Stromal cell of bone marrow (primary cell): ENCODE data around the gene PRM2.
"Not testable (repeated sequence)": the region's sequence is repeated elsewhere in the genome, so short reads cannot be mapped to it uniquely, and the experiment has no call there.

Experiments used
- DNase-seq: peaks from one replicate; pipeline ENCODE4 v3.0.0-alpha.2; 2012; ENCODE audit warnings: low read depth

The PRM2 gene

GRCh38 chr16:11307639-11308492 lies 31.6 kb upstream of the PRM2 start:
- no peak for DNase-seq

DNA sequence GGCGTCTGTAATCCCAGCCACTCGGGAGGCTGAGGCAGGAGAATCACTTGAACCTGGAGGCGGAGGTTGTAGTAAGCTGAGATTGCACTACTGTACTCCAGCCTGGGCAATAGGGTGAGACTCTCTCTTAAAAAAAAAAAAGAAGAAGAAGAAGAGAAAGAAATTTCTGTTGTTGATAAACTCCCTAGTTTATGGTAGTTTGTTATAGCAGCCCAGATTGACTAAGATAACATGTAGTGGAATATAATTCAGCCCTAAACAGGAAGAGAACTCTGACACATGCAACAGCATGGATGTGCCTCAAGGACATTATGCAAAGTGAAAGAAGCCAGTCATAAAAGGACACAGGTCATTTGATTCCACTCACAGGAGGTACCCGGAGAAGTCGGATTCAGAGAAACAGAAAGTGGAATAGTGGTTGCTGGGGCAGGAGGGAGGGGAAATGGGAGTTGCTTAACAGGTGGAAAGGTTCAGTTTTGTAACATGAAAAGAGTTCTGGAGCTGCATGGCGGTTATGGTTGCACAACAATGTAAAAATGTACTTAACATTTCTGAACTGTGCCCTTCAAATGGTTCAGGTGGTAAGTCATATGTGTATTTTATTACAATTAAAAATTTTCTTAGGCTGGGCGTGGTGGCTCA lies 30.8 kb upstream of the PRM2 start:
- DNase-seq, result no peak

- no peak for DNase-seq
Observed at GRCh38 chr16:11306381-11306780, 30.1 kb upstream of the PRM2 start.

DNA sequence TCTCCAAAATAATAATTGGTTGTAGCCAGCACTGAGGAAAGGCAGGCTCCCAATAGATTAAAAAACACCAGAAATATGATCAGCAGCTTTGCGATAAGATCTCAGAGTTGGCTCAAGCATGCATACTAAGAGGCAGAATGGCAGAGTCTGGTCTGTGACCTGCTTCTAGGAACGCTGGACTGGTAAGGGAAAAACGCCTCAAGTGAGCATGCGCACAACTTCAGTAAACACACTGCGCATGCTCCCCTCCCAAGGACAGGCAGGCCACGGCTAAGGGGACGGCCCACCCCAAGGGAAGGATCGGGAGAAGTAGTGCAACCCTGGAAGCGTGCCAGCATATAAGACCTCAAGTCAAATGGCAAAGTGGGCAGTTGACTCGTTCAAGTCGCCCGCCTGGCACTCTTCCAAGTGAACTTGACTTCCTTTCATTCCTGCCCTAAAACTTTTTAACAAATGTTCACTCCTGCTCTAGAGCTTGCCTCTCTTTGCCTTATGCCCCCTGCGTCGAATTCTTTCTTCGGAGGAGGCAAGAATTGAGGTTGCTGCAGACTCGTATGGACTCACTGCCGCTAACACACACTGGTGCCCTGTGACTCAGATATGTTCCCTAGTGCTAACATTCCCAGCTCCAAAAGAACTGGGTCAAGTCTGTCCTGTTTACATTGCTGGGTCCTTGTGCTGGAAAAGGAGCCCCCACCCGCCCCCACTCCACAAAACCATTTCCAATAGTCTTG lies 27.3 kb upstream of the PRM2 start:
- DNase-seq, result no peak

DNA sequence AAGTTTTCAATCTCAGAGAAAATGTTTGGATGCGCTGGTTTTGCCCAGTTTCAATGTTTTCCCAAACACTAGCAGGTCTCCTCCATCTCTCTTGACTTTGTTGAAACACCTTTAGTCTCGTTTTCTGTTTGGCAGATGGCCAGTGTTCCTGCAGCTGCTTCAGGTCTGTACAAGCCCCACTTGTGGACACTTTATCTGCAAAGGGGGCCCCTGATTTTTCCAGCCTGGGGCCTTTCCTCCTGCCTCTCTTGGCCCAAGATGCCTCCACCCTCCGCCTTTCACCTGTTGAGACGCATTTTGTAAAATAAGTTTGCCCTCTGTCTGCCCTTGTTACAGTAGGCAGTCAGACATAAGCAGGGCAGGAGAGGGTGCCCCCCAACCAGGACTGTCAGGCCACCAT lies 26.7 kb upstream of the PRM2 start:
- DNase-seq, result no peak

DNA sequence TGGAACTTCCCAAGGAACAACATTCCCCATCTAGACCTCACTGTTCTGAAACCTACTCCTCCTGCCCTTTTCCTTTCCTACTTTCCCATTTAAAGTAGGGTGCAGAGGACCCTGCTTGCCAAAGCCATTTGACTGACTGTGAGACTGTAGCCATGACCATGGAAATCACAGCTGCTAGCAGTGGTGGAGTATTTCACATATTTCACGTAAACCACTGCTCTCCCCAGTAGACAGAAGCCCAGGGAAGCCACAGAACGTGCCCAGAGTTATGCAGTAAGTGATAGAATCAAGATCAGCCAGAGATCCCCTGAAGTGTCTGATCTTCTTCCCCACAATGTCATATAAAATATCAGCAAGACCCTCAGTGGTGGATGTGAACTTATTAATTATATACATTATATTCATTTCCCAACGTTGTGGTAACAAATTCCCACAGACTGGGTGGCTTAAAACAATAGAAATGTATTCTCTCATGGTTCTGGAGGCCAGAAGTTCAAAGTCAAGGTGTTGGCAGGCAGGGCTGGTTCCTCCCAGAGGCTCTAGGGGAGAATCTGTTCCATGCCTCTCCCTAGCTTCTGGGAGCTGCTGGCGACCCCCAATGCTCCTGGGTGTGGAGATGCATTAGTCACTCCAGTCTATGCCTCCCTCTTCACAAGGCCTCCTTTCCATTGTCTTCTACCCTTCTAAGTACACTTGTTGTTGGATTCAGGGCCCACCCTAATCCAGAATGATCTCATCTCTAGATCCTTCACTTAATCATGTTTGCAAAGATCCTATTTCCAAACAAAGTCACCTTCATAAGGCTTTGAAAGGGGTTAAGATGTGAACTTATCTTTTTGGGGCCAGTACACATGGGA lies 25.6 kb upstream of the PRM2 start:
- DNase-seq, result no peak

- no peak for DNase-seq
Observed at GRCh38 chr16:11300560-11300892, 24.2 kb upstream of the PRM2 start.

DNA sequence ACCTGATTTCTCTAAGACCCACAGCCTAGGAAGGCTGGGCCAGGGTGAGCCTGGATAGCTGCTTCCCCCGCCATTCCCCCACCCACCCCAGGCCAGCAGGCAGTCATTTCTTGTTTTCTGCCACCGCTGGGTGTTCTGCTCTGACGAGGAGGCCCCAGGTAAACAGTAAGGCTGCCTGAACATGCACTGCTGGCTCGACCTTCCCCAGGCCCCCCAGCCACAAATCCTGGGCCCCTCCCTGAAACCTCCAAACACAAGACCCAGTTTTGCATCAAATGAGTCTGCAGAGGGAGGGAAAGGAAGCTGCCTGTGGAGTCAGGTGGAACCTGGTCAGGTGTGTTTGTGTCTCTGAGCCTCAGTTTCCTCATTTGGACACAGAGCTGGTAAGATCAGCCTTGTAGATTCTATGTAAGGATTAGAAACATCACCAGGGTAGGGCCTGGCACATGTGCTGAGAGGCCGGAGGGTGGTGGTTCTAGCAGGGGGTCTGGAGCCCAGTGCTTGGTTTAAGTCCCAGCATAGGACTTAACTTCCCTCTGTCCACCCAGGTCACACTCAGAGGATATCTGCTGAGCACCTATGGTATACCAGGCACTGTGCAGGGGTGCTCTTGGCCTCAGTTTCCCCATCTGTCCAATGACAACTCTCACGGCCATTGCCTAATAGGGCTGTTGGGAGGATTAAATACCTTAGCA lies 23.7 kb upstream of the PRM2 start:
- DNase-seq, result no peak

- DNase-seq, result not testable (repeated sequence)
Observed at GRCh38 chr16:11298950-11299547, 22.8 kb upstream of the PRM2 start.

GRCh38 chr16:11298143-11298900 lies 22.0 kb upstream of the PRM2 start:
- no peak for DNase-seq

DNA sequence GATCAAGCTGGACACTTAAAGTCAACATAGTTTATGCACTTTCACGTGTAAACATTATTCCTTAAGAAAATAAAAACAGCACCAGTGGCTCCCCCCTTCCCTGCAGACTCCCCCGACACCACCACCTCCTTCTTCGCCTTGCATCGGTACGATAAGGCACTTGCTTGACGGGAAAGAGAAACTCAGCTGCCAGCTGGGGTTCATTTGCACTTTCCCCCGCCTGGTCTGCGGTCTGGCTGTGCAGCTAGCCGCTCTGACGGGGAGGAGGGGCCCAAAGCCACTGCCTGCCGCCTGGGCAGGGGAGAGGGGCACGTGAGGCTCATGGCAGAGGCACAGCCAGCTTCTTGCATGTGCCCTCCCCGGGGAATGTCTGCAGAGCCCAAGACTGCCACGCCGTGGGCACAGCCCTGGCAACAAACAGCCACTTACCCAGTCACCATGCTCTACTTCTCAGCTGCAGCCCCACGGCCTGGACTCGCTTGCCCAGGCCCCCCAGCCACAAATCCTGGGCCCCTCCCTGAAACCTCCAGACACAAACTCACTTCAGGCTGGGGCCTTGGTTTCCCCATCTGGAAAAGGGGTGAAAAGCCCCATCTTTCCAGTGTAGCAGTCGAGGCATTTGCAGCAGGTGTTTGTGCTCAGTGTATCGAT lies 21.3 kb upstream of the PRM2 start:
- peak; percentile 28 for DNase-seq

DNA sequence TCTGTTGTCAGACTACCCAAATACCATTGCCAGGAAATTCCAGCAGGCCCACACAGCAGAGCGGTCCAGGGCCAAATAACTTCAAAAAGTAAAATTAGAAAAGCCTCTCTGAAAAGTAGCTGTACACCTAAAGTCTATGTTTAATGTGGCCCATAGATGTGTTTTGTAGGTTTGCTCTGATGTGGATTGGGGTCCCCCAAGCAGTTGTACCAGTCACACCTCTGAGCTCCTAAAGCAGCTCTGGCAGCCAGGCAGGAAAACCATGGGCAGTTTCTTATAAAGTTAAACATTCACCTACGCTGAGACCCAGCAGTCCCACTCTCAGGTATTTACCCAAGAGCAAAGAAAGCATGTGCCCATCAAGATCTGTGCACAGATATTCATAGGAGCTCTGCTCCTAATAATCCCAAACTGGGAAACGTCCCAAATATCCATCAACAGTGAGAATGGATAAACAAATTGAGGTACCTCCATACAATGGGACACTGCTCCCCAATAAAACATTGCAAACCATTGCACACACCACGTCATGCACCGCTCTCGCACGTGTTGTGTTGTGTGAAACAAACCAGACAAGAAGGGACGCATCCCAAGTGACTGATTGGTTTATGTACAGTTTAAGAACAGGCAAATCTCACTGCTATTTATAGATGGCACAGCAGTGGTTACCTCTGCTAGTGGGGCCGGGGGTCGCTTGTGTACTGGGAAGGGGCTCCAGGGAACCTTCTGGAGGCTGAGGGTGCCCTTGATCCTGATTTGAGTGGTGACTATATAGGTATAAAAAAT lies 20.6 kb upstream of the PRM2 start:
- DNase-seq, result no peak

DNA sequence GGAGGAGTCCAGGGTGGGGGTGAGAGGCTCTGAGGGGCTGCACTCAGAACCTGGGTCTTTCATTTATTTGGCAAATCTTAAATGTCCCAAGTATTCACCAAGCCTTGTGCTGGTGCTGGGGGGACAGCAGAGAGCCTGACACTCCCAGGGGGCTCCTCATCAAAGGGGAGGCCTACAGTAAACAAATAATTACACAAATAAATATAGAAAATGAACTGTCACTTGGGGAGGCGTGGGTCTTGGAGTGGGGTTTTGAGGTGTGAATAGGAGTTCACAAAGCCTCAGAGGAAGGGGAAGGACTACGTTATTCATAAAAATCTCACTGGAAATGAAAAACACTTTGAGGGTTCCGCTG lies 20.0 kb upstream of the PRM2 start:
- no peak for DNase-seq

GRCh38 chr16:11295672-11296071 lies 19.4 kb upstream of the PRM2 start:
- no peak for DNase-seq

DNA sequence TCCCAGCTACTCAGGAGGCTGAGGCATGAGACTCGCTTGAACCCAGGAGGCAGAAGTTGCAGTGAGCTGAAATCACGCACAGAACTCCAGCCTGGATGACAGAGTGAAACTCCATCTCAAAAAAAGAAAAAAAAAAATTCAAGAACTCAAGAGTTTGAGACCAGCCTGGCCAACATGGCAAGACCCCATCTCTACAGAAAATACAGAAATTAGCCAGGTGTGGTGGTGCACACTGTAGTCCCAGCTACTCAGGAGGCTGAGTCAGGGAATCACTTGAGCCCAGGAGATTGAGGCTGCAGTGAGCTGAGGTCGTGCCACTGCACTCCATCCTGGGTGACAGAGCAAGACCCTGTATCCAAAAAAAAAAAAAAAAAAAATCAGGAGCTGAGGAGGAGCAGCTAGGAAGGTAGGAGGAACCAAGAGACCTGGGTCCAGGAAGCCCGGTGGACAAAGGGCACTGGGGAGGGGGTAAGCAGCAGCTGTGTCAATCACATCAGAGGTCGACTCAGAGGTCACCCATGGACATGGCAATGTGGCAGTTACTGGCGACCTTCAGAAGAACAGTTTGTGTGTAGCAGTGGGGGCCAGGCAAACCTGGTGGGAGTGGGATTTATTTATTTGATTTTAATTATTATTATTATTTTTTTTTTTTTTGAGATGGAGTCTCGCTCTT lies 15.9 kb upstream of the PRM2 start:
- DNase-seq, result no peak

GRCh38 chr16:11291091-11291703 lies 14.9 kb upstream of the PRM2 start:
- no peak for DNase-seq

GRCh38 chr16:11290102-11290893 lies 14.0 kb upstream of the PRM2 start:
- DNase-seq, result no peak
